Measurements from ENCODE around the gene MICOS13. TPM values are rescaled to one million over a fixed set of nuclear protein-coding genes. Genes with fewer than 3 reads are reported as not detected.

Gene MICOS13
- total RNA-seq, 4 donors from 2014 or later, result 30.3 to 73.5 (median 52.6) TPM

GRCh38 chr19:5669212-5669611 lies 11.1 kb downstream of the MICOS13 start:
- Histone ChIP-seq H3K4me3 (no peak overlapping the region), H3K9me3 (no peaks in the 10 kb centered on the region), H3K27ac (no peak overlapping the region), H3K4me1 (no peaks in the 10 kb centered on the region), H3K27me3 (no peaks in the 10 kb centered on the region), H3K36me3 (peaks cover 0 to 48% (median 24%) of the 10 kb centered on the region in 4 donors)
- in situ Hi-C loops (cut with MboI; ENCODE audit: low pct_ligation_motif_present in 1 of 4, low pct_unique_long_range_greater_than_20kb in 1 of 4, low sequenced_read_pairs in 3 of 4) (no loop called here), intact Hi-C loops (cut with DNase I; ENCODE audit: low total_unique reads) (no loop called here)
- TF ChIP-seq EP300 (IDR thresholded peaks at IDR 0.05; ENCODE audit: low read depth), result no peak
- TF ChIP-seq POLR2AphosphoS5 (IDR thresholded peaks at IDR 0.05), result no peak
- TF ChIP-seq POLR2A (IDR thresholded peaks at IDR 0.05), result no peak
- TF ChIP-seq CTCF (IDR thresholded peaks at IDR 0.05), result no peak
- WGBS, 2 donors (ENCODE audit: low coverage in 1 of 2), result 89% methylated on average over 11 of the region's 11 CpGs; no CpG with 5 or more reads in 1 of the 2 donors
- no peak for DNase-seq

- Histone ChIP-seq H3K36me3 (peaks cover 0 to 62% (median 31%) of the 10 kb centered on the region in 4 donors), H3K4me1 (no peaks in the 10 kb centered on the region), H3K27me3 (no peaks in the 10 kb centered on the region), H3K9me3 (no peaks in the 10 kb centered on the region), H3K27ac (no peak overlapping the region), H3K4me3 (no peak overlapping the region)
- no peak for DNase-seq
- no peak for TF ChIP-seq POLR2A (IDR thresholded peaks at IDR 0.05)
- no peak for TF ChIP-seq CTCF (IDR thresholded peaks at IDR 0.05)
- TF ChIP-seq POLR2AphosphoS5 (IDR thresholded peaks at IDR 0.05), result no peak
- TF ChIP-seq EP300 (IDR thresholded peaks at IDR 0.05; ENCODE audit: low read depth), result no peak
- in situ Hi-C loops (cut with MboI; ENCODE audit: low pct_ligation_motif_present in 1 of 4, low pct_unique_long_range_greater_than_20kb in 1 of 4, low sequenced_read_pairs in 3 of 4) (no loop called here), intact Hi-C loops (cut with DNase I; ENCODE audit: low total_unique reads) (no loop called here)
- WGBS, 2 donors (ENCODE audit: low coverage in 1 of 2), result 80 to 92% methylated on average over 1 to 22 of the region's 22 CpGs
These were observed 12.5 kb downstream of the MICOS13 start for GRCh38 chr19:5667751-5668271.

- Histone ChIP-seq H3K27ac (no peak overlapping the region), H3K4me3 (no peak overlapping the region), H3K4me1 (no peaks in the 10 kb centered on the region), H3K27me3 (no peaks in the 10 kb centered on the region), H3K36me3 (peaks cover 0 to 70% (median 34%) of the 10 kb centered on the region in 4 donors), H3K9me3 (no peaks in the 10 kb centered on the region)
- TF ChIP-seq EP300 (IDR thresholded peaks at IDR 0.05; ENCODE audit: low read depth) (no peak), CTCF (IDR thresholded peaks at IDR 0.05) (no peak), POLR2A (IDR thresholded peaks at IDR 0.05) (no peak), POLR2AphosphoS5 (IDR thresholded peaks at IDR 0.05) (no peak)
- intact Hi-C loops (cut with DNase I; ENCODE audit: low total_unique reads) (no loop called here), in situ Hi-C loops (cut with MboI; ENCODE audit: low pct_ligation_motif_present in 1 of 4, low pct_unique_long_range_greater_than_20kb in 1 of 4, low sequenced_read_pairs in 3 of 4) (no loop called here)
- DNase-seq, result no peak
- WGBS, 2 donors (ENCODE audit: low coverage in 1 of 2), result 80 to 93% methylated on average over 1 to 26 of the region's 26 CpGs
These were observed 13.2 kb downstream of the MICOS13 start for GRCh38 chr19:5666921-5667610.

GRCh38 chr19:5665781-5666513 lies 14.4 kb downstream of the MICOS13 start:
- no peak overlapping the region for H3K4me3 ChIP-seq
- TF ChIP-seq POLR2AphosphoS5 (IDR thresholded peaks at IDR 0.05) (no peak), CTCF (IDR thresholded peaks at IDR 0.05) (no peak), EP300 (IDR thresholded peaks at IDR 0.05; ENCODE audit: low read depth) (no peak), POLR2A (IDR thresholded peaks at IDR 0.05) (no peak)
- no peaks in the 10 kb centered on the region for H3K9me3 ChIP-seq
- no peaks in the 10 kb centered on the region for H3K27me3 ChIP-seq
- H3K36me3 ChIP-seq, result peaks cover 0 to 81% (median 40%) of the 10 kb centered on the region in 4 donors
- in situ Hi-C loops (cut with MboI; ENCODE audit: low pct_ligation_motif_present in 1 of 4, low pct_unique_long_range_greater_than_20kb in 1 of 4, low sequenced_read_pairs in 3 of 4) (no loop called here), intact Hi-C loops (cut with DNase I; ENCODE audit: low total_unique reads) (no loop called here)
- no peak for DNase-seq
- no peak overlapping the region for H3K27ac ChIP-seq
- H3K4me1 ChIP-seq, result no peaks in the 10 kb centered on the region
- WGBS, 2 donors (ENCODE audit: low coverage in 1 of 2), result 78 to 100% methylated on average over 1 to 10 of the region's 10 CpGs
